ENCODE results near the gene PIGW.

DNA sequence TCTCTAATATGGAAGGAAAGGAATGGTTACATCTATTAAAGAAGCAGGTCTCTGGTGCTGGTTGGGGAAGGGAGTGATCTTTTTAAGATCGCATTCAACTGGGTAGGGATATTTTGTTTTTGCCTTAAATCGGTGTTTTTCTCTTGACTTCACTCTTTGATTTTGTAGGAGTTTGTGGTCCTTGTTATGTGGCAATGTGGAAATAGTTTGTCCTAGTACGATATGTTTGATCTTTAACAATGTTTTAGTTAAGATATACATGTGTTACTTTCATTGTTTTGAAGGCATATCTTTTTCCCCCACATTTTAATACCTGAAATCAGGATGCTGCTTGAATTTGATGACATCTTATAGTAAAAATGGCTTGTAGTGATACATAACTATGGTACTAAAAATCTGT is 18.7 kb downstream of the PIGW start:
- TF ChIP-seq CREM (IDR thresholded peaks at IDR 0.05; ENCODE audit: low read depth) (no peak), SIN3A (IDR thresholded peaks at IDR 0.05; ENCODE audit: low read depth, low read length) (no peak), KDM1A (IDR thresholded peaks at IDR 0.05; ENCODE audit: borderline replicate concordance) (no peak), YY1 (IDR thresholded peaks at IDR 0.05; ENCODE audit: low read depth, low read length) (no peak), POLR2A (IDR thresholded peaks at IDR 0.05; ENCODE audit: low read depth, low read length) (no peak), CBFB (IDR thresholded peaks at IDR 0.05; ENCODE audit: low read depth) (no peak), SRF (IDR thresholded peaks at IDR 0.05; ENCODE audit: low read depth in 2 of 2, low read length in 2 of 2) (no peak), TAF1 (IDR thresholded peaks at IDR 0.05; ENCODE audit: borderline replicate concordance, low read depth, low read length) (no peak), MYB (IDR thresholded peaks at IDR 0.05; ENCODE audit: borderline replicate concordance, low read depth, low read length) (no peak)
- TF ChIP-seq, protein P1, sequence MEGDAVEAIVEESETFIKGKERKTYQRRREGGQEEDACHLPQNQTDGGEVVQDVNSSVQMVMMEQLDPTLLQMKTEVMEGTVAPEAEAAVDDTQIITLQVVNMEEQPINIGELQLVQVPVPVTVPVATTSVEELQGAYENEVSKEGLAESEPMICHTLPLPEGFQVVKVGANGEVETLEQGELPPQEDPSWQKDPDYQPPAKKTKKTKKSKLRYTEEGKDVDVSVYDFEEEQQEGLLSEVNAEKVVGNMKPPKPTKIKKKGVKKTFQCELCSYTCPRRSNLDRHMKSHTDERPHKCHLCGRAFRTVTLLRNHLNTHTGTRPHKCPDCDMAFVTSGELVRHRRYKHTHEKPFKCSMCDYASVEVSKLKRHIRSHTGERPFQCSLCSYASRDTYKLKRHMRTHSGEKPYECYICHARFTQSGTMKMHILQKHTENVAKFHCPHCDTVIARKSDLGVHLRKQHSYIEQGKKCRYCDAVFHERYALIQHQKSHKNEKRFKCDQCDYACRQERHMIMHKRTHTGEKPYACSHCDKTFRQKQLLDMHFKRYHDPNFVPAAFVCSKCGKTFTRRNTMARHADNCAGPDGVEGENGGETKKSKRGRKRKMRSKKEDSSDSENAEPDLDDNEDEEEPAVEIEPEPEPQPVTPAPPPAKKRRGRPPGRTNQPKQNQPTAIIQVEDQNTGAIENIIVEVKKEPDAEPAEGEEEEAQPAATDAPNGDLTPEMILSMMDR (IDR thresholded peaks at IDR 0.05 in 2 of 3, conservative IDR thresholded peaks at IDR 0.05 in 1 of 3; ENCODE audit: control insufficient read depth in 2 of 3, extremely low read depth in 1 of 3, insufficient read depth in 1 of 3, low read depth in 3 of 3, low read length in 3 of 3): no peak
- TF ChIP-seq, protein P2, sequence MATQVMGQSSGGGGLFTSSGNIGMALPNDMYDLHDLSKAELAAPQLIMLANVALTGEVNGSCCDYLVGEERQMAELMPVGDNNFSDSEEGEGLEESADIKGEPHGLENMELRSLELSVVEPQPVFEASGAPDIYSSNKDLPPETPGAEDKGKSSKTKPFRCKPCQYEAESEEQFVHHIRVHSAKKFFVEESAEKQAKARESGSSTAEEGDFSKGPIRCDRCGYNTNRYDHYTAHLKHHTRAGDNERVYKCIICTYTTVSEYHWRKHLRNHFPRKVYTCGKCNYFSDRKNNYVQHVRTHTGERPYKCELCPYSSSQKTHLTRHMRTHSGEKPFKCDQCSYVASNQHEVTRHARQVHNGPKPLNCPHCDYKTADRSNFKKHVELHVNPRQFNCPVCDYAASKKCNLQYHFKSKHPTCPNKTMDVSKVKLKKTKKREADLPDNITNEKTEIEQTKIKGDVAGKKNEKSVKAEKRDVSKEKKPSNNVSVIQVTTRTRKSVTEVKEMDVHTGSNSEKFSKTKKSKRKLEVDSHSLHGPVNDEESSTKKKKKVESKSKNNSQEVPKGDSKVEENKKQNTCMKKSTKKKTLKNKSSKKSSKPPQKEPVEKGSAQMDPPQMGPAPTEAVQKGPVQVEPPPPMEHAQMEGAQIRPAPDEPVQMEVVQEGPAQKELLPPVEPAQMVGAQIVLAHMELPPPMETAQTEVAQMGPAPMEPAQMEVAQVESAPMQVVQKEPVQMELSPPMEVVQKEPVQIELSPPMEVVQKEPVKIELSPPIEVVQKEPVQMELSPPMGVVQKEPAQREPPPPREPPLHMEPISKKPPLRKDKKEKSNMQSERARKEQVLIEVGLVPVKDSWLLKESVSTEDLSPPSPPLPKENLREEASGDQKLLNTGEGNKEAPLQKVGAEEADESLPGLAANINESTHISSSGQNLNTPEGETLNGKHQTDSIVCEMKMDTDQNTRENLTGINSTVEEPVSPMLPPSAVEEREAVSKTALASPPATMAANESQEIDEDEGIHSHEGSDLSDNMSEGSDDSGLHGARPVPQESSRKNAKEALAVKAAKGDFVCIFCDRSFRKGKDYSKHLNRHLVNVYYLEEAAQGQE (IDR thresholded peaks at IDR 0.05; ENCODE audit: low read depth, low read length): no peak
